ENCODE results near the gene SLC35F1.

- peak; percentile 87 for TF ChIP-seq CTCF (IDR thresholded peaks at IDR 0.05)
- no peak for TF ChIP-seq EZH2 (IDR thresholded peaks at IDR 0.05)
- TF ChIP-seq EZH2phosphoT487 (IDR thresholded peaks at IDR 0.05) = no peak
These were observed 376.7 kb downstream of the SLC35F1 start for GRCh38 chr6:118283766-118284165.
